NCI-H2171 (cell line): Measurements from ENCODE around the gene TARDBP.
"Not testable (repeated sequence)": the region's sequence is repeated elsewhere in the genome, so short reads cannot be mapped to it uniquely, and the experiment has no call there.

Experiments
- DNase-seq: peaks from one replicate; lab custom pipeline; 2025; lab: John Stamatoyannopoulos, UW

TARDBP gene

DNA sequence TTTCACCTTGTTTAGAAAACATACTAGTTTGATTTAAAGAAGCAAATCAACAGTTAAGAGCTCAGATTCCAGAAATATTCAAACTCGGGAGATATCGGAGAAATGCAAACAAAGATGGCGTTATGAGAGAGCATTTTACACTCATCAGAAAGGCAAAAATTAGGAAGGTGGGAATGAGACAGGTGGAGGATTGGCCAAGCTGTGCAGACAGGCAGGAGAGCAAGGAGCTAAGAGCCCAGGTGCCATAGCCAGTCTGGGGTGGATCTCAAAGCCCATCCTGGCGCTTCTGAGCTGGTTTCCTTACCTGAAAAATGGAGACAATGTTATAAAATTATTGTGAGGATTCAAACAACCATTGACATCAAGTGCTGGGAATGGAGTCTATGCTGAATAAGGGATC is 19.6 kb upstream of the TARDBP start:
- no peak for DNase-seq

DNA sequence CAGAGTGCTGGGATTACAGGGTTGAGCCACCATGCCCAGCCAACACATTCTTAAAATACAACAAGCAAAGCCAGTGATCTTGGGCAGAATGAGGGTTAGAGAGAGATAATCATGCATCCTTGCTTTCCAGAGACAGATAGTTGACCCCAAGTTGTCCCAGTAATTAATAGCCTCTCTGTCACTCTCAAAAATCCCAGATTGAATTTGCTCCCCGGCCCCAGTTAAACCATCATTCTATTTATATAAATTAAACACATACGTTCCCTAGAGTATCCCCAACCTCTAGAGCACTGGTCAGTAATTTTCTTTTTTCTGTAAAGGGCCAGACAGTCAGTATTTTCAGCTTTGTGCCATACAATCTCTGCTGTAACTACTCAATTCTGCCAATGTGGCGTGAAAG is 16.4 kb upstream of the TARDBP start:
- no peak for DNase-seq

DNA sequence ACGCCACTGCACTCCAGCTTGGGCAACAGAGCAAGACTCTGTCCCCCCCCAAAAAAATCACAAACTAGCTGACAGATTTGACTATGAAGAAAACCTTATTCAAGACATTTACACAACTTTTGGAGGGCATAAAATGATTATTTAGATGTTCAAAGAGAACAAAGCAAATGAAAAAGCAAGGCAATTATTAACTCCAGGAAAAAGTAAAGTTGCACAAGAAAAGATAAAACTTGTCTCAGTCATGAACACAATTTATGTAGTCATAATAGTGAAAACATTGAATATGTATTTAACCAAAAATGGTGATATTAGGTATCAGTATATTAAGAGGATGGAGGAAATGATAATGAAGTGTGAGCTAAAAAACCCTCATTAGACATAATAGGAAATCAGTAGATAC is 11.9 kb upstream of the TARDBP start:
- no peak for DNase-seq

DNA sequence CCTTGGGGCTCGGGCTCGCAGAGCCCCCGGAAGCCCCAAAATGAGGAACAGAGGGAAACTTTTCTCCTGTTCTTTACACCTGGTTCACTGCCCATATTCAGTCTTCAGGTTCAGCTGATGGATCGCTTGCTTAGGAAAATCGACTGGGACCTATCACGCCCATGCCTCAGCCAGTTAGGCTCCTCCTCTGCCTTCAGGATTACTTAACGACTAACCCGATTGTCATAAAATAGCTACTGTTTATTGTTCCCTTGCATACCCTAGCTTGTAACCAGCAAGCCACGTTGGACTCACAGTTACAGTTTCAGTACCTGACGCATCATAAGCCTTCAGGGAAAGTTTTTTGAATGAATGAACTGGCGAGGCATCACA is 692 bp downstream of the TARDBP start:
- no peak for DNase-seq

DNA sequence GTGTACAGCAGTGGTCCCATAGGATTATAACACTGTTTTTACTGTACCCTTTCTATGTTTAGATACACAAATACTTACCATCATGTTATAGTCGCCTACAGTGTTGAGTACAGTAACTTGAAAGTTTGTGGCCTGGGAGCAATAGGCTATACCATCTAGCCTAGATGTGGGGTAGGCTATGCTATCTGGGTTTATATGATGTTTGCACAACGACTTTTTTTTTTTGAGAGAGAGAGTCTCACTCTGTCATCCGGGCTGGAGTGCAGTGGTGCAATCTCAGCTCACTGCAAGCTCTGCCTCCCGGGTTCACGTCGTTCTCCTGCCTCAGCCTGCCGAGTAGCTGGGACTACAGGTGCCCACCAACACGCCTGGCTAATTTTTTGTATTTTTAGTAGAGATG is 6.9 kb downstream of the TARDBP start:
- not testable (repeated sequence) for DNase-seq

DNA sequence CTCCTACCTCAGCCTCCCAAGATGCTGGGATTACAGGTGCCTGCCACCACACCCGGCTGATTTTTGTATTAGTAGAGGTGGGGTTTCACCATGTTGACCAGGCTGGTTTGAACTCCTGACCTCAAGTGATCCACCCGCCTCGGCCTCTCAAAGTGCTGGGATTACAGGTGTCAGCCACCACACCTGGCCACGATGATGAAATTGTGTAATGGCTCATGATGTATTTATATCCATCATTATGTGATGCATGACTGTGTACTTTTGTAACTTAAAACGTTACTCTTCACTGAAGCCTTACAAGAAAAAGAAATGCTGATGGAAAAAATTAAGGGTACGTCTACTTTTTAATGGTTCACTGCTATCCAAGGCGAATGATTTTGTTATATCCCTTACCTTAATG is 7.5 kb downstream of the TARDBP start:
- no peak for DNase-seq

DNA sequence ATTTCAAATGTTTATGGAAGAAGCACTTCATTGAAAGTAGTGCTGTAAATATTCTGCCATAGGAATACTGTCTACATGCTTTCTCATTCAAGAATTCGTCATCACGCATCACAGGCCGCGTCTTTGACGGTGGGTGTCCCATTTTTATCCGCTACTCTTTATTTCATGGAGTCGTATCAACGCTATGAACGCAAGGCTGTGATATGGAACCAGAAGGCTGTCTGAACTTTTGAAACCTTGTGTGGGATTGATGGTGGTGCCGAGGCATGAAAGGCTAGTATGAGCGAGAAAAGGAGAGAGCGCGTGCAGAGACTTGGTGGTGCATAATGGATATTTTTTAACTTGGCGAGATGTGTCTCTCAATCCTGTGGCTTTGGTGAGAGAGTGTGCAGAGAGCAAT is 10.7 kb downstream of the TARDBP start:
- DNase-seq = no peak

DNA sequence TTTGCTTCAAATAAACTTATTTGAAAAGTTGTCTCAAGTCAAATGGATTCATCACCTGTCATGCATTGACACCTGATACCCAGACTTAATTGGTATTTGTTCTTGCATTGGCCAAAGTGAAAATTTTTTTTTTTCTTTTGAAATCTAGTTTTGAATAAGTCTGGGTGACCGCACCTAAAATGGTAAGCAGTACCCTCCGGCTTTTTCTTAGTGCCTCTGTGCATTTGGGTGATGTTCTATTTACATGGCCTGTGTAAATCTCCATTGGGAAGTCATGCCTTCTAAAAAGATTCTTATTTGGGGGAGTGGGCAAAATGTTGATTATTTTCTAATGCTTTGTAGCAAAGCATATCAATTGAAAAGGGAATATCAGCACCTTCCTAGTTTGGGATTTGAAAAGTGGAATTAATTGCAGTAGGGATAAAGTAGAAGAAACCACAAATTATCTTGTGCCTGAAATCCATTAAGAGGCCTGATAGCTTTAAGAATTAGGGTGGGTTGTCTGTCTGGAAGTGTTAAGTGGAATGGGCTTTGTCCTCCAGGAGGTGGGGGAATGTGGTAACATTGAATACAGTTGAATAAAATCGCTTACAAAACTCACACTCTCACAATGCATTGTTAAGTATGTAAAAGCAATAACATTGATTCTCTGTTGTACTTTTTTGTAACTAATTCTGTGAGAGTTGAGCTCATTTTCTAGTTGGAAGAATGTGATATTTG is 11.9 kb downstream of the TARDBP start:
- DNase-seq = no peak

DNA sequence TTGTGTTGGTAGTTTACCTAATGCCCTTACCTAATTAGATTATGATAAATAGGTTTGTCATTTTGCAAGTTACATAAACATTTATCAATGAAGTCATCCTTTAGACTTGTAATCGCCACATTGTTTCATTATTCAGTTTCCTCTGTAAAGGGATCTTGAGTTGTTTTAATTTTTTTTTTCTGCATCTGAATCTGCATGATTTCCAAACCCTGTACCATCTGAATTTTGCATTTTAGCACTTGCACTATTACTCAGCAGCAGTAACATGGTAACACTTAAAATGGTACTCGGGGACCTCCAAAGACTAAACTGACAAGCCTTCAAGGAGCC is 12.4 kb downstream of the TARDBP start:
- DNase-seq = no peak

DNA sequence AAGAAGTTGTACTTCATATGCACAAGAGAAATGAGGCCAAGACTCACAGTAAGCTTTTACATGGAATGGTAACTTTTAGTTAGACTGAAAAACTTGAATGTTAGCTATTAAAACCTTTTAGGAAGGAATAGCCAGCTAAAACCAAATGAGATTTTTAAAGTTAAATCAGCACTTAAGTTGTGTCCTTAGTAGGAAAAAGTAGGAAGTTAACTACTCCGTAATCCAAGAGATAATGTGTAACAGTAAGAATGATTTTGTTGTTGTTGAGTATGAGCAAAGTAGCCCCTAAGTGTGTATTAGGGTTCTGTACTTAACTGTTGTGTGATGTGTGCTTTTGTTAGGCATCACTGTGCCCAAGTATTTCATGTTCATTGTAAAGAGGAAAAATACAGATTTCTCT is 13.2 kb downstream of the TARDBP start:
- no peak for DNase-seq

DNA sequence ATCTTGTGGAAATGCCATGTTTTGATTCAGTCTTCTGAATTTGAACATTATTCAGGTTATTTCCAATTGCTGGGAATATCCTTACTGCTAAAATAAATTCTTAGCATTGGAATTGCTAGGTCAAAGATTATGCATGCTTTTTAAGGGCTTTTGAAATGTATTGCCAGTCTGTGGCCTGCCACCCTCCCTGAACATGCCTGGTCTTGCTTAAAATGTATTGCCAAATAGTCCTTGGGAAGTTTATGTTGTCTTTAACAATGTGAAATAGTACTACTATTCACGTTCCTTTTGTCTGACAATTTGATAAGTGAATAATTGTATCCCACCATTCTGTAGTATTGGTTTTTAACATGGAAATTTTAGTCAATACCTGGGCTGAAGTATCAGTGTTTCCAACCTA is 13.6 kb downstream of the TARDBP start:
- no peak for DNase-seq

DNA sequence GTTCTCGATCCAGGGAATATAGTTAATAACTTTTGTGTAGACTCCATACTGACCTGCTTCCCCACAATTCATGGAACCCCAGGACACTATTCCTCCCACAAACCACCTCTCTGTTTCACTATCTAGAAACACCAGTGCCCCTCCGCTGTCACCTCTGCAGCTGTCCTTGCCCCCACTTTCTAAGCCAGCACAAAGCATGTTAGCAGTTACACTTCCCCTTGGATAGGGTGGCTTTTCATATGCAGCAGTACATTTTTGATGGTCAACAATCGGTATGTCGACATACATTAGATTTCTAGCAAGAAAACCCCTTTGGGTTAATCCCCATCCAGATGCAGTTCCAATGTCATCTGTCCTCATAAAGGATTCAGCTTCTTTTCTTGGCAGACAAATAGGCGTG is 14.4 kb downstream of the TARDBP start:
- no peak for DNase-seq

DNA sequence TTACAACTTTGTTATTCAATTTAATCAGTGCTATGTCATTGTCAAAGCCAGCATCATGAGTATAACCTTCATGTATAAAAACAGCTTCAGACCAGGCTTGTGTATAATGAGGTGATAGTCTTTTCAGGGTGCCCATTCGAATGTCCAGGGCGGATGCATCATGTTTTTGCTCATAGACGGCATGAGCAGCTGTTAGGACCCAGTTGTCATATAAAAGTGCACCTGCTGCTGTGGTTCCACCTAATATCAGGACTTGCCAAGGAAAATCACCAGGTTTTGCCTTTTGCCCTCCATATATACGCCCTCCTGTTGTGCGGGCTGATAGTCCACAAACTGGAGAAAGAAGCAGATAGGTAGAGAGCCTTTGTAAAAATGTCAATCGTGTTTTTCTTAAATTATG is 14.9 kb downstream of the TARDBP start:
- DNase-seq = no peak

DNA sequence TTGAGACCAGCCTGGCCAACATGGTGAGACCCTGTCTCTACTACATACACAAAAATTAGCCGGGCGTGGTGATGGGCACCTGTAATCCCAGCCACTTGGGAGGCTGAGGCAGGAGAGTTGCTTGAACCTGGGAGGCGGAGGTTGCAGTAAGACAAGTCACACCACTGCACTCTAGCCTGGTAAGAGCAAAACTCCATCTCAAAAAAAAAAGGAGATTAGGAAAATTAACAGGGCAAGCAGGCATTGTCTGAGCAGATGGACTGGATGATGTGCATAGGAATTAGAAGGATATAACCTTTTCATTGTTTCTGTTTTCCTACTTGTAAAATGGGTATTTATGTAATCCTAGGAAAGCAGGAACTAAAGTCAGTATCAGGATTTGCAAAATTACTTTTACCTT is 15.6 kb downstream of the TARDBP start:
- DNase-seq = no peak

DNA sequence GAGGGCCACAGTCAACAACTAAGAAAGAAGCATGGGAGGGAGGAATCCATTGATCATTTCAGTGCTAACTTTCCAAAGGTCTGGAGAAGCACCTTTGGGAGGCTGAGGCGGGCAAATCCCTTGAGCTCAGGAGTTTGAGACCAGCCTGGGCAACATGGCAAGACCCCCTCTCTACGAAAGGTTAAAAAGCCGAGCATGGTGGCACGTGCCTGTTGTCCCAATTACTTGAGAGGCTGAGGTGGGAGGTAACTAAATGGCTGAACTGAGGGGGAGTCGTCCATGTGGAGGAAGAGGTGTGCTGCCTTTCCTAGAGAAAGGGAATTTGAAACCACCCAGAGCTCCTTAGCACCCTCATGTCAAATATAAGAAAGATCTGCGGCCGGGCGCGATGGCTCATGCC is 18.4 kb downstream of the TARDBP start:
- DNase-seq = no peak

DNA sequence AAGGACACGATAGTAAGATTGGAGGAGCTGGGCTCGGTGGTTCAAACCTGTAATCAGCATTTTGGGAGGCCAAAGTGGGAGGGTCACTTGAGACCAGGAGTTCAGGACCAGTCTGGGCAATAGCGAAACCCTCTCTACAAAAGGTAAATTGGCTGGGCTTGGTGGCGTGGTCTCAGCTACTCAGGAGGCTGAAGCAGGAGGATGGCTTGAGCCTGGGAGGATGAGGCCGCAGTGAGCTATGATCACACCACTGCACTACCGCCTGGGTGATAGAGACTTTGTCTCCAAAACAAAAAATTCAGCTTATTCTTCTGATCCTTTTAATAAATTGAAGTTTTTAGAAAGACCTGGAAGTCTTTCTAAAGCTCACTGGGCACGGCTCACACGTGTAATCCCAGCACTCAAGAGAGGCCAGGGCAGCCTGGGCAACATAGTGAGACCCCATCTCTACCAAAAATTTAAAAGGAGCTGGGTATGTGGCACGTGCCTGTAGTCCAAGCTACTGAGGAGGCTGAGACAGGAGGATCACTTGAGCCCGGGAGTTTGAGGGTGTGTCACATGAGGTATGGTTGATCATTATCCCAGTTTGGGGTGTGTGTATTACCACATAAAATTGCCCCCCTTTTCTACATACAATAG is 19.3 kb downstream of the TARDBP start:
- no peak for DNase-seq

DNA sequence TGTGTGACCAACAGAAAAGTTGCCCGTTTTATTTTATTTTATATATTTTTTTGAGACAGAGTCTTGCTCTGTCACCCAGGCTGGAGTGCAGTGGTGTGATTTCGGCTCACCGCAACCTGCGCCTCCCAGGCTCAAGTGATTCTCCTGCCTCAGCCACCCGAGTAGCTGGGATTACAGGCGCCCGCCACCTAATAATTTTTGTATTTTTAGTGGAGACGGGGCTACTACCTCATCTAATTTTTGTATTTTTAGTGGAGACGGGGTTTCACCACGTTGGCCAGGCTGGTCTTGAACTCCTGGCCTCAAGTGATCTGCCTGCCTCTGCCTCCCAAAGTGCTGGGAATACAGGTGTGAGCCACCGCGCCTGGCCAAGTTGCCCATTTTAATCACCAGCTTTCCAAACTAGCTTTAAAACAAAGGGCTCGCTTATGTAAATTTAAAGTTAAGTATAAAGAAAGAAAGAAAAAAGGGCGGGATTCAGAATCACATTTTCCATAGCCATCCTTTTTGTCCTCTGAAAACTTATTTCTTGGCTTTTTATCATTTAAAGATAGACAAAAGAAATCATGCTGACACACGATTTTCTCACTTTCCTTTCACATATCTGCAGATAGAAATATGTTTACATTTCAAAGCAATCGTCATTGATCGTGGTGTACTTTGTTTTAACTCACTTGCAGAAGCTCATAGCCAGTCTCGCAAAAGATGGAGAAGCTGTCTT is 24.7 kb downstream of the TARDBP start:
- DNase-seq = not testable (repeated sequence)

DNA sequence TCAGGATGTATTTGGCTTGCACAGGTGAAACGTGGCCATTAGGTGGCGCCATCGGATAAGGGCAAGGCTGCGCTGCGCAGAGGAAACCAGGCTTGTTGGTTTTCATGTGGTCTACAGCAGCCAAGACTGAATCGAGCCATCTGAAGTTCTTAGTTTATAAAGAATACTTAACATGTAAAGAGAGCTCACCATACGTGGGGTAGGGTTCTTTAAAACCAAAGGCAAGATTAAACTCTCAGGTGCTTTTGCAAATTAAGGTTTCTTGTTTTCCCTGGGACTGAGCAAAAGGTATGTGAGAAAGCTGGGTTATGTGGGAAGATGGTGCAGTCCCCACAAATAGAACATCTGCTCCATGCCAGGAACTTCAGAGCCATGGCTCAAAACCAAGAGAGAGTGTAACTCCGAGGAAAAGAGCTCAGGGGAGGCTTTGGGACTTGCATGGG is 25.3 kb downstream of the TARDBP start:
- DNase-seq = peak; percentile 79

DNA sequence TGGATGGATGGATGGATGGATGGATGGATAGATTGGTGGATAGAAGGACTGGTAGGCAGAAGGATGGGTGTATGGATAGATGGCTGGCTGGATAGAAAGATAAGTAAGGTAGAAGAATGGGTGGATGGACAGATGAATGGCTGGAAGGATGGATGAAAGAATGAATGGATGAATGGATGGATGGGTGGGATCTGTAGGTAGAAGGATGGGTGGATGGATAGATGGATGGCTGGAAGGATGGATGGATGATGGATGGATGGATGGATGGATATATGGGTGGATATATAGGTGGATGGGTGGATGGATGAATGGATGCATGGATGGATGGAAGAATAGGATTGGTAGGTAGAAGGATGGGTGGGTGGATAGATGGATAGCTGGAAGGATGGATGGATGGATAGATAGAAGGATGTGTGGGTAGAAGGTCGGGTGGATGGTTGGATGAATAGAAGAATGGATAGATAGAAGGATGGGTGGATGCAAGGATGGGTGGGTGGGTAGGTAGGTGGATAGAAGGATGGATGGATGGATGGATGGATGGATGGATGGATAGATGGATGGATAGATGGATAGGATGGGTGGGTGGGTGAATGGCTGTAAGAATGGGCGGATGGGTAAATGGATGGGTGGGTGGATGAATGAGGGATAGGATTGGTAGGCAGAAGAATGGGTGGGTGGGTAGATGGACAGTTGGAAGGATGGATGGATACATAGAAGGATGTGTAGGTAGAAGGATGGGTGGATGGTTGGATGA is 27.1 kb downstream of the TARDBP start:
- no peak for DNase-seq

DNA sequence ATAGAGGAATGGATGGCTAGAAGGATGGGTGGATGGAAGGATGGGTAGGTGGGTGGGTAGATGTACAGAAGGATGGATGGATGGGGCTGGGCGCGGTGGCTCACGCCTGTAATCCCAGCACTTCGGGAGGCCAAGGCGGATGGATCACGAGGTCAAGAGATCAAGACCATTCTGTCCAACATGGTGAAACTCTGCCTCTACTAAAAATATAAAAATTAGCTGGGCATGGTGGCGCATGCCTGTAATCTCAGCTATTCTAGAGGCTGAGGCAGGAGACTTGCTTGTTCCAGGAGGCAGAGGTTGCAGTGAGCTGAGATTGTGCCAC is 27.6 kb downstream of the TARDBP start:
- DNase-seq = not testable (repeated sequence)

DNA sequence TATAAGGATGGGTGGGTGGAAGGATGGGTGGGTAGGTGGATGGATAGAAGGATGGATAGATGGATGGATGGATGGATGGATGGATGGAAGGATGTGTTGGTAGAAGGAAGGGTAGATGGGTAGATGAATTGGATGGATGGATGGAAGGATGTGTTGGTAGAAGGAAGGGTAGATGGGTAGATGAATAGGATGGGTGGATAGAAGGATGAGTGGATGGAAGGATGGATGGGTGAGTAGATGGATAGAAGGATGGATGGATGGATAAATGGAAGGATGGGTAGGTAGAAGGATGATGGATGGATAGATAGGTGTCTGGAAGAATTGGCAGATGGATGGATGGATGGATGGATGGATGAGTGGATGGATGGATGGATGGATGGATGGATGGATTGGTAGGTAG is 28.6 kb downstream of the TARDBP start:
- DNase-seq = no peak

DNA sequence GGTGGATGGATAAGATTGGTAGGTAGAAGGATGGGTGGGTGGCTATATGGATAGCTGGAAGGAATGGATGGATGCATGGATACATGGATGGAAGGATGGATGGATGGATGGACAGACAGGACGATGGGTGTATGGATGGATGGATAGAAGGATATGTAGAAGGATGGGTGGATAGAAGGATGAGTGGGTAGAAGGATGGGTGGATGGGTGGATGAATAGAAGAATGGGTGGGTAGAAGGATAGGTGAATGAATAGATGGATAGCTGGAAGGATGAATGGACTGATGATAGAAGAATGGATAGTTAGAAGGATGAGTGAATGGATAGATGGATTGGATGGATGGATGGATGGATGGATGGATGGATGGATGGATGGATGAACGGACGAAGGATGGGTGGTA is 29.6 kb downstream of the TARDBP start:
- no peak for DNase-seq
